HFF-Myc (cell line): Measurements from ENCODE around the gene C1QTNF5.

ENCODE experiments used
- DNase-seq: peaks from one replicate; pipeline ENCODE4 v3.0.0-alpha.2; 2011; ENCODE audit warnings: low read depth; ENCODE audit errors: extremely low read depth
- H3K4me3 ChIP-seq: replicated peaks from 2 replicates; pipeline ENCODE4 v1.5.1; 2011; ENCODE audit warnings: low read depth, mild to moderate bottlenecking, control low read depth, low read length
- TF ChIP-seq, protein P1 (sequence below): IDR thresholded peaks from 2 replicates; pipeline ENCODE4 v1.5.1; 2012; ENCODE audit warnings: mild to moderate bottlenecking, low read depth, low read length, control low read depth; ENCODE audit errors: missing control alignments

Gene C1QTNF5

GRCh38 chr11:119346605-119347004, 5.9 kb upstream of the C1QTNF5 start, which contains the start of gene MFRP:
Gene MFRP (minus strand): TSS chr11:119346705. CDS start chr11:119346513, 192 bp downstream.
- TF ChIP-seq, protein P1, sequence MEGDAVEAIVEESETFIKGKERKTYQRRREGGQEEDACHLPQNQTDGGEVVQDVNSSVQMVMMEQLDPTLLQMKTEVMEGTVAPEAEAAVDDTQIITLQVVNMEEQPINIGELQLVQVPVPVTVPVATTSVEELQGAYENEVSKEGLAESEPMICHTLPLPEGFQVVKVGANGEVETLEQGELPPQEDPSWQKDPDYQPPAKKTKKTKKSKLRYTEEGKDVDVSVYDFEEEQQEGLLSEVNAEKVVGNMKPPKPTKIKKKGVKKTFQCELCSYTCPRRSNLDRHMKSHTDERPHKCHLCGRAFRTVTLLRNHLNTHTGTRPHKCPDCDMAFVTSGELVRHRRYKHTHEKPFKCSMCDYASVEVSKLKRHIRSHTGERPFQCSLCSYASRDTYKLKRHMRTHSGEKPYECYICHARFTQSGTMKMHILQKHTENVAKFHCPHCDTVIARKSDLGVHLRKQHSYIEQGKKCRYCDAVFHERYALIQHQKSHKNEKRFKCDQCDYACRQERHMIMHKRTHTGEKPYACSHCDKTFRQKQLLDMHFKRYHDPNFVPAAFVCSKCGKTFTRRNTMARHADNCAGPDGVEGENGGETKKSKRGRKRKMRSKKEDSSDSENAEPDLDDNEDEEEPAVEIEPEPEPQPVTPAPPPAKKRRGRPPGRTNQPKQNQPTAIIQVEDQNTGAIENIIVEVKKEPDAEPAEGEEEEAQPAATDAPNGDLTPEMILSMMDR: no peak
- H3K4me3 ChIP-seq: no peak within 1 kb of the TSS
- DNase-seq: no peak

DNA sequence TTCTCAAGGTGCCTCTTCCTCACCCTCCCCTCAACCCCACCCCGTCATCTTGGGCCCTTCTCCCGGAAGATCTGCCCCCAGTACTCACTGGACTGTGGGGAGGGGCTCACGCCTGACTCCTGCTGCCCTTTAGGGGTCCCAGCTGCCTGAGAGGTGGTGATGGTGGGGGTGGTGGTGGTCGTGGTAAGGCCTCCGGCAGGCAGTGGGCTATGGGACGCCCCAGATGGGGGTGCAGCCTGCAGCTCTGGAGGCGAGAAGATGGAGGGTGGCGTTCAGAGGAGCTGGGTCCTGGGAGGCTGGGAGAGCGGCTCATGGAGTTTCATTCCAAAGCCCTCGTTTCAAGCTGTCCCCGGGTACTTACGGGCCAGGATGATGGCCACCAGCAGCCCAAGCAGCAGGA, 5.0 kb upstream of the C1QTNF5 start:
- TF ChIP-seq, protein P1: no peak
- DNase-seq: no peak
- no peak overlapping the region for H3K4me3 ChIP-seq

GRCh38 chr11:119344291-119345010, 3.8 kb upstream of the C1QTNF5 start:
- DNase-seq: no peak
- TF ChIP-seq, protein P1: no peak
- no peak overlapping the region for H3K4me3 ChIP-seq

GRCh38 chr11:119343726-119344125, 3.0 kb upstream of the C1QTNF5 start:
- no peak overlapping the region for H3K4me3 ChIP-seq
- no peak for DNase-seq
- TF ChIP-seq, protein P1: no peak

DNA sequence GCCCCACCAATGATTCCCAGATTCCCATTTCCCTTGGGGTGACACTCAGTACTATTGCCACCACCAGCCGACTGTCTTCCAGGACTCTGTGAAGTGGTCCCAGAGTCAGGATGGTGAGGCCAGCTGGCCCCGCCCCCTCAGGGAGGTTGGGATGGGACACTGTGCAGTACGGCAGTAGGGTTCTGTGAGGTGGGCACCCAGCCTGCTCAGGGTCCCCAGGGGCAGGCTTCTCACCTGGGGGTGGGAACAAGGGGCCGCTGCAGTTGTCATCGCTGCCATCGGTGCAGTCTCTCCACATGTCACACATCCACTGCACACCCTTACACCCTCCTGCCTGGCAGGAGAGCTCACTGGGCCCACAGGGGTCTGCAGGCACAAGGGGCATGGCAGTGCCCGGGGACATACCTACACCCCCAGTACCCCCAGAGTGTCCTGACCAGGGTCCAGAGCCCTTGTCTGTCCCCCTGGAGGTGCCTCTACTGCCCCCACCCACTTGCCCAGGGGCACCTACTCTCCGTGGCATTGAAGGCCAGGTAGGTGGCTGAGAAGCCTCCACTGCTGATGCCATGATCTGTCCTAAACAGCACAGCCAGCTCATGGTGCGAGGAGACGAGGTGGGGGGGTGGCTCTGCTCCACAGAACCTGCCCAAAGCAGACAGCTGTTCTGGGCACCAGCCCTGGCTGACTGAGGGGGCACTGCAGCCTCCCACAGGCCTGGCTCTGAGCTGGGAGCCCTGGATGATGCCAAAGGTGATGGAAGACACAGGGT, 1.9 kb upstream of the C1QTNF5 start:
- DNase-seq: no peak
- H3K4me3 ChIP-seq: no peak overlapping the region
- TF ChIP-seq, protein P1: no peak

DNA sequence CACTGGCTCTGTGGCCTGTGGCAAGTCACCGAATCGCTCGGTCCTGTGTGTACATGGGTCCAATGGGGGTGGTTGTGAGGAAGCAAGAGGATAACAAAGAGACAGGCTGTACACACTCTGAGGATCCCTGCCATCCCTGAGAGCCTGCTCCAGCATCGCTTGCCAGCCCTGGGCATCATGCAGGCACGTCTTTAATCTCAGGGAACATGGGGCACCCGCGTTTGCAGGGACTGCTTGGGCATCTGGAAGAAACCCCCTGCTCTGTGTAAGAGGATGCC, 1.3 kb upstream of the C1QTNF5 start:
- no peak overlapping the region for H3K4me3 ChIP-seq
- TF ChIP-seq, protein P1: no peak
- no peak for DNase-seq
